ENCODE results near the gene FIZ1.

DNA sequence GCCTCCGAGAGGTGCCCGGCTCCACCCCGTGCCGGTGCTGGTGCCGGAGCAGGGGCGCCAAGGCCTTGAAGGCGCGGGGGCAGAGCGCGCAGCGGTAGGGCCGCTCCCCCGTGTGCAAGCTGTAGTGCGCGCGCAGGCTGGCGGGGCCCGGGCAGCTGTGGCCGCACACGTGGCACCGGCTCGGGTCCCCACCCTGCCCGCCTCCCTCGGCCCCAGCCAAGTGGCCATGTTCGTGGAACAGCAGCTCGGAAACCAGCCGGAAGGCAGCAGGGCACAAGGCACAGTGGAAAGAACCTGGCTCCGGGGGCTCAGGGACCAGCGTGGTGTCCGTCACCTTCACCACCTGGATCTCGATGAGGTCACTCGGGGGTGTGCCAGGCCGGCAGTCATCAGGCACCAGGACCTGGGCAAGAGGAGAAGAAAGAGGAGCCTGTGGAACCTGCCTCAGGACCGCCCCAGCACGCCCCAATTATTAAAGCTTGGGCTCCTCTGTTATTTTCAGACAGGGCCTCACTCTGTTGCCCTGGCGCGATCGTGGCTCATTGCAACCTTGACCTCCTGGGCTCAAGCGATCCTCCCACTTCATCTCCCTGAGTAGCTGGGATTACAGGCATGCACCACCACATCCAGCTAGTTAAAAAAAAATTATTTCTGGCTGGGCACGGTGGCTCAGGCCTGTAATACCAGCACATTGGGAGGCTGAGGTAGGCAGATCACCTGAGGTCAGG is 23.1 kb upstream of the FIZ1 start:
- TF ChIP-seq, protein P1, sequence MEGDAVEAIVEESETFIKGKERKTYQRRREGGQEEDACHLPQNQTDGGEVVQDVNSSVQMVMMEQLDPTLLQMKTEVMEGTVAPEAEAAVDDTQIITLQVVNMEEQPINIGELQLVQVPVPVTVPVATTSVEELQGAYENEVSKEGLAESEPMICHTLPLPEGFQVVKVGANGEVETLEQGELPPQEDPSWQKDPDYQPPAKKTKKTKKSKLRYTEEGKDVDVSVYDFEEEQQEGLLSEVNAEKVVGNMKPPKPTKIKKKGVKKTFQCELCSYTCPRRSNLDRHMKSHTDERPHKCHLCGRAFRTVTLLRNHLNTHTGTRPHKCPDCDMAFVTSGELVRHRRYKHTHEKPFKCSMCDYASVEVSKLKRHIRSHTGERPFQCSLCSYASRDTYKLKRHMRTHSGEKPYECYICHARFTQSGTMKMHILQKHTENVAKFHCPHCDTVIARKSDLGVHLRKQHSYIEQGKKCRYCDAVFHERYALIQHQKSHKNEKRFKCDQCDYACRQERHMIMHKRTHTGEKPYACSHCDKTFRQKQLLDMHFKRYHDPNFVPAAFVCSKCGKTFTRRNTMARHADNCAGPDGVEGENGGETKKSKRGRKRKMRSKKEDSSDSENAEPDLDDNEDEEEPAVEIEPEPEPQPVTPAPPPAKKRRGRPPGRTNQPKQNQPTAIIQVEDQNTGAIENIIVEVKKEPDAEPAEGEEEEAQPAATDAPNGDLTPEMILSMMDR (IDR thresholded peaks at IDR 0.05) = no peak
- TF ChIP-seq POLR2A (IDR thresholded peaks at IDR 0.05; ENCODE audit: low read depth) = no peak

All from esophagus muscularis mucosa (tissue), 3 donors.